ENCODE results near the gene MYF5. TPM values are rescaled to one million over a fixed set of nuclear protein-coding genes. Genes with fewer than 3 reads are reported as not detected.

Gene MYF5
- total RNA-seq, 4 donors from 2014 or later: not detected

GRCh38 chr12:80714846-80715245 lies 1.9 kb upstream of the MYF5 start:
- H3K27ac ChIP-seq: no peak overlapping the region
- no peaks in the 10 kb centered on the region for H3K9me3 ChIP-seq
- H3K36me3 ChIP-seq: no peaks in the 10 kb centered on the region
- peaks cover 0 to 54% (median 0%) of the 10 kb centered on the region in 4 donors for H3K27me3 ChIP-seq
- H3K4me1 ChIP-seq: no peaks in the 10 kb centered on the region
- H3K4me3 ChIP-seq: no peak overlapping the region
- 74 to 75% methylated on average over 3 of the region's 3 CpGs for WGBS, 2 donors
- TF ChIP-seq POLR2A (IDR thresholded peaks at IDR 0.05): no peak
- TF ChIP-seq CTCF (IDR thresholded peaks at IDR 0.05): no peak
- intact Hi-C loops (cut with DNase I): no loop called here
- no peak for DNase-seq

GRCh38 chr12:80715713-80716249 lies 931 bp upstream of the MYF5 start:
- no peaks in the 10 kb centered on the region for H3K9me3 ChIP-seq
- H3K36me3 ChIP-seq: no peaks in the 10 kb centered on the region
- H3K4me3 ChIP-seq: no peak overlapping the region
- peaks cover 0 to 45% (median 0%) of the 10 kb centered on the region in 4 donors for H3K27me3 ChIP-seq
- DNase-seq: no peak
- WGBS, 2 donors: 35 to 48% methylated on average over 6 to 10 of the region's 10 CpGs
- no peak overlapping the region for H3K27ac ChIP-seq
- TF ChIP-seq CTCF (IDR thresholded peaks at IDR 0.05): no peak
- TF ChIP-seq POLR2A (IDR thresholded peaks at IDR 0.05): no peak
- no peaks in the 10 kb centered on the region for H3K4me1 ChIP-seq
- intact Hi-C loops (cut with DNase I): no loop called here

- H3K27ac ChIP-seq: no peak overlapping the region
- no peak for DNase-seq
- no peak overlapping the region for H3K4me3 ChIP-seq
- H3K9me3 ChIP-seq: no peaks in the 10 kb centered on the region
- WGBS, 2 donors: 55 to 77% methylated on average over 4 of the region's 4 CpGs
- H3K36me3 ChIP-seq: no peaks in the 10 kb centered on the region
- no peaks in the 10 kb centered on the region for H3K4me1 ChIP-seq
- TF ChIP-seq POLR2A (IDR thresholded peaks at IDR 0.05) (no peak), CTCF (IDR thresholded peaks at IDR 0.05) (no peak)
- peaks cover 0 to 45% (median 0%) of the 10 kb centered on the region in 4 donors for H3K27me3 ChIP-seq
- intact Hi-C loops (cut with DNase I): no loop called here
Measured at GRCh38 chr12:80717856-80718255, 1.1 kb downstream of the MYF5 start.

- TF ChIP-seq CTCF (IDR thresholded peaks at IDR 0.05) (no peak), POLR2A (IDR thresholded peaks at IDR 0.05) (no peak)
- intact Hi-C loops (cut with DNase I): no loop called here
- DNase-seq: no peak
- no peak overlapping the region for H3K27ac ChIP-seq
- H3K9me3 ChIP-seq: no peaks in the 10 kb centered on the region
- H3K4me1 ChIP-seq: no peaks in the 10 kb centered on the region
- WGBS, 2 donors: 70 to 79% methylated on average over 1 of the region's 1 CpG
- peaks cover 0 to 25% (median 0%) of the 10 kb centered on the region in 4 donors for H3K27me3 ChIP-seq
- no peak overlapping the region for H3K4me3 ChIP-seq
- no peaks in the 10 kb centered on the region for H3K36me3 ChIP-seq
Measured at GRCh38 chr12:80720516-80720915, 3.8 kb downstream of the MYF5 start.

- no peaks in the 10 kb centered on the region for H3K9me3 ChIP-seq
- no peaks in the 10 kb centered on the region for H3K4me1 ChIP-seq
- no peak overlapping the region for H3K27ac ChIP-seq
- DNase-seq: no peak
- no peak overlapping the region for H3K4me3 ChIP-seq
- intact Hi-C loops (cut with DNase I): no loop called here
- H3K27me3 ChIP-seq: peaks cover 0 to 17% (median 0%) of the 10 kb centered on the region in 4 donors
- 63 to 83% methylated on average over 3 of the region's 3 CpGs for WGBS, 2 donors
- H3K36me3 ChIP-seq: no peaks in the 10 kb centered on the region
- TF ChIP-seq CTCF (IDR thresholded peaks at IDR 0.05): no peak
Measured at GRCh38 chr12:80721326-80721725, 4.6 kb downstream of the MYF5 start.

All from esophagus squamous epithelium (tissue), 5 donors.